Activated CD8-positive, alpha-beta memory T cell treated with anti-CD3 and anti-CD28 coated beads, Interleukin-2, amount 50 U/mL, for 1 hour (primary cell): ENCODE data around the gene TBX4.

Source experiments
- DNase-seq: peaks from one replicate; pipeline ENCODE4 v3.0.0-alpha.2; 2020; ENCODE audit errors: extremely low read depth

The TBX4 gene

GRCh38 chr17:61454381-61455323 lies 2.4 kb downstream of the TBX4 start:
- no peak for DNase-seq

- DNase-seq: no peak
Measured at GRCh38 chr17:61455324-61456060, 3.3 kb downstream of the TBX4 start.

- no peak for DNase-seq
Measured at GRCh38 chr17:61456061-61456681, 3.9 kb downstream of the TBX4 start.

GRCh38 chr17:61456688-61457225 lies 4.5 kb downstream of the TBX4 start:
- DNase-seq: no peak

GRCh38 chr17:61457226-61457983 lies 5.2 kb downstream of the TBX4 start:
- DNase-seq: no peak

- DNase-seq: no peak
Measured at GRCh38 chr17:61458000-61458399, 5.8 kb downstream of the TBX4 start.

GRCh38 chr17:61458421-61459141 lies 6.4 kb downstream of the TBX4 start:
- no peak for DNase-seq

GRCh38 chr17:61459142-61459809 lies 7.1 kb downstream of the TBX4 start:
- DNase-seq: no peak

- no peak for DNase-seq
Measured at GRCh38 chr17:61459939-61460718, 7.9 kb downstream of the TBX4 start.

- DNase-seq: no peak
Measured at GRCh38 chr17:61460796-61461585, 8.8 kb downstream of the TBX4 start.

GRCh38 chr17:61461586-61461966 lies 9.4 kb downstream of the TBX4 start:
- DNase-seq: no peak

- DNase-seq: no peak
Measured at GRCh38 chr17:61461967-61462718, 9.9 kb downstream of the TBX4 start.

GRCh38 chr17:61462719-61463315 lies 10.6 kb downstream of the TBX4 start:
- no peak for DNase-seq

GRCh38 chr17:61463316-61464129 lies 11.3 kb downstream of the TBX4 start:
- DNase-seq: no peak

- no peak for DNase-seq
Measured at GRCh38 chr17:61464130-61464842, 12.1 kb downstream of the TBX4 start.

- no peak for DNase-seq
Measured at GRCh38 chr17:61464843-61465180, 12.6 kb downstream of the TBX4 start.
